OCI-LY7 (cell line): ENCODE results near the gene SUN5. TPM values are rescaled to one million over a fixed set of nuclear protein-coding genes. Genes with fewer than 3 reads are reported as not detected.

ENCODE experiments used
- BruUV-seq: library from RNA; stranded (reverse); fragments of 400-500 nt; replicated peaks from 2 replicates; lab custom pipeline; 2021; lab: Mats Ljungman, UMichigan
- CTCF ChIA-PET: fragments of 300-600 bp; sonication (Branson Sonifier 250); formaldehyde crosslinking; loops from one replicate; lab custom pipeline; 2022; ENCODE audit warnings: antibody characterized with exemption; ENCODE audit not compliant: unreplicated experiment; lab: Charles Lee
- POLR2A ChIA-PET: fragments of 300-600 bp; sonication (Branson Sonifier 250); formaldehyde crosslinking; loops from one replicate; lab custom pipeline; 2022; ENCODE audit warnings: antibody characterized with exemption; lab: Charles Lee
- DNase-seq: peaks from one replicate; pipeline ENCODE4 v3.0.0-alpha.2; 2015; ENCODE audit warnings: low spot score
- H2AFZ ChIP-seq: fragments of 200-600 bp; sonication (generic), shearing (Covaris generic); 2 replicates; pipeline ENCODE4 v1.6.1; 2014; ENCODE audit warnings: mild to moderate bottlenecking, antibody characterized with exemption, low read length, moderate library complexity
- H3K27ac ChIP-seq: fragments of 200-600 bp; sonication (generic); 2 replicates; pipeline ENCODE4 v1.5.1; 2014; ENCODE audit warnings: mixed run types, low read depth, mild to moderate bottlenecking, moderate library complexity, low read length, inconsistent platforms; ENCODE audit not compliant: poor library complexity, severe bottlenecking
- H3K36me3 ChIP-seq: fragments of 200-600 bp; sonication (generic); 2 replicates; pipeline ENCODE4 v1.6.1; 2014; ENCODE audit warnings: mild to moderate bottlenecking, antibody characterized with exemption, low read length, moderate library complexity, mixed read lengths; ENCODE audit not compliant: insufficient read depth
- H3K4me1 ChIP-seq: fragments of 200-600 bp; sonication (generic); 2 replicates; pipeline ENCODE4 v1.5.1; 2014; ENCODE audit warnings: mild to moderate bottlenecking, low read length; ENCODE audit not compliant: insufficient read depth, poor library complexity, severe bottlenecking
- H3K4me2 ChIP-seq: fragments of 200-600 bp; sonication (generic); 2 replicates; pipeline ENCODE4 v1.6.1; 2014; ENCODE audit warnings: mild to moderate bottlenecking, low read length
- H3K4me3 ChIP-seq: fragments of 200-600 bp; sonication (generic); 2 replicates; pipeline ENCODE4 v1.5.1; 2014; ENCODE audit warnings: mild to moderate bottlenecking, low read depth, low read length; ENCODE audit not compliant: poor library complexity, severe bottlenecking
- H3K79me2 ChIP-seq: fragments of 200-600 bp; sonication (generic); 2 replicates; pipeline ENCODE4 v1.6.1; 2016; ENCODE audit warnings: low read depth, mild to moderate bottlenecking, low read length, moderate library complexity, mixed read lengths; ENCODE audit not compliant: insufficient read depth
- H3K9me2 ChIP-seq: fragments of 200-600 bp; sonication (generic); 2 replicates; pipeline ENCODE4 v1.6.1; 2016; ENCODE audit warnings: mild to moderate bottlenecking, low read length, mixed read lengths; ENCODE audit not compliant: insufficient read depth
- H3K9me3 ChIP-seq: fragments of 200-600 bp; sonication (generic); 2 replicates; pipeline ENCODE4 v1.6.1; 2014; ENCODE audit warnings: mild to moderate bottlenecking, mixed run types, low read length, mixed read lengths
- H4K20me1 ChIP-seq: fragments of 200-600 bp; sonication (generic); 2 replicates; pipeline ENCODE4 v1.6.1; 2014; ENCODE audit warnings: mild to moderate bottlenecking, antibody characterized with exemption, low read length, moderate library complexity, mixed read lengths; ENCODE audit not compliant: insufficient read depth
- CTCF ChIP-seq: fragments of 200-600 bp; sonication (generic); conservative IDR thresholded peaks from 2 replicates; pipeline ENCODE4 v1.5.1; 2014; ENCODE audit warnings: mild to moderate bottlenecking, antibody characterized with exemption, low read length, moderate library complexity, mixed read lengths
- EZH2phosphoT487 ChIP-seq: fragments of 200-600 bp; sonication (generic); IDR thresholded peaks from 2 replicates; pipeline ENCODE4 v1.6.1; 2018; ENCODE audit warnings: low read depth, borderline replicate concordance, mild to moderate bottlenecking, mixed run types, antibody characterized with exemption, low read length, moderate library complexity, mixed read lengths
- intact Hi-C: fragments of 100-400 bp; cut with micrococcal nuclease; formaldehyde crosslinking; loops from one replicate; pipeline ENCODE4 v1.10.0; 2022; ENCODE audit not compliant: unreplicated experiment
- total RNA-seq, 2 experiments: library from RNA; depleted of rRNA in 1 of 2; stranded (reverse); fragments of >200 nt in 1 of 2; shearing (Covaris generic) in 1 of 2; gene quantifications; 2 replicates each; pipeline ENCODE4 v1.2.3, GENCODE V29; 2014 to 2022

The SUN5 gene
- total RNA-seq, 2 experiments from 2014 or later = not detected

GRCh38 chr20:32999603-33000250 is 4.5 kb downstream of the SUN5 start:
- no peak for DNase-seq
- Histone ChIP-seq H3K27ac (no peak overlapping the region), H3K4me3 (no peak overlapping the region), H3K36me3 (no peaks in the 10 kb centered on the region), H2AFZ (no peak overlapping the region), H3K4me2 (no peak overlapping the region), H4K20me1 (no peaks in the 10 kb centered on the region), H3K9me2 (no peaks in the 10 kb centered on the region), H3K9me3 (peaks cover under 1% of the 10 kb centered on the region; the same call in 1 of the 2 replicates), H3K79me2 (no peaks in the 10 kb centered on the region), H3K4me1 (no peaks in the 10 kb centered on the region)
- BruUV-seq = no TSS peak
- intact Hi-C loops = no loop called here
- CTCF ChIA-PET = no interaction called here
- POLR2A ChIA-PET = interaction anchor here (0.5 kb wide), 1 partner anchor 89 kb away, joined by 5 read pairs; no protein-coding TSS in a partner anchor
- no peak for TF ChIP-seq CTCF
- no peak for TF ChIP-seq EZH2phosphoT487

- DNase-seq = no peak
- BruUV-seq = no TSS peak
- ChIA-PET CTCF (no interaction called here), POLR2A (no interaction called here)
- H3K4me1 ChIP-seq = no peaks in the 10 kb centered on the region
- no peak overlapping the region for H3K27ac ChIP-seq
- H3K4me2 ChIP-seq = no peak overlapping the region
- no peak overlapping the region for H3K4me3 ChIP-seq
- H3K9me3 ChIP-seq = no peaks in the 10 kb centered on the region
- no peaks in the 10 kb centered on the region for H3K79me2 ChIP-seq
- H3K36me3 ChIP-seq = no peaks in the 10 kb centered on the region
- no peaks in the 10 kb centered on the region for H3K9me2 ChIP-seq
- TF ChIP-seq EZH2phosphoT487 = no peak
- no peak for TF ChIP-seq CTCF
- no peak overlapping the region for H2AFZ ChIP-seq
- intact Hi-C loops = no loop called here
- H4K20me1 ChIP-seq = no peaks in the 10 kb centered on the region
These were observed 6.8 kb downstream of the SUN5 start for GRCh38 chr20:32997431-32997830.

- no peak overlapping the region for H3K4me2 ChIP-seq
- TF ChIP-seq CTCF (peak; percentile 48), EZH2phosphoT487 (no peak)
- no peaks in the 10 kb centered on the region for H3K79me2 ChIP-seq
- H4K20me1 ChIP-seq = no peaks in the 10 kb centered on the region
- no peaks in the 10 kb centered on the region for H3K4me1 ChIP-seq
- ChIA-PET CTCF (no interaction called here), POLR2A (interaction anchor here (0.6 kb wide), 1 partner anchor 1746 kb away, joined by 4 read pairs; no protein-coding TSS in a partner anchor)
- no peak overlapping the region for H3K4me3 ChIP-seq
- no TSS peak for BruUV-seq
- H3K36me3 ChIP-seq = no peaks in the 10 kb centered on the region
- DNase-seq = no peak
- H3K9me3 ChIP-seq = no peaks in the 10 kb centered on the region
- no peak overlapping the region for H2AFZ ChIP-seq
- intact Hi-C loops = no loop called here
- H3K27ac ChIP-seq = no peak overlapping the region
- no peaks in the 10 kb centered on the region for H3K9me2 ChIP-seq
These were observed 8.4 kb downstream of the SUN5 start for GRCh38 chr20:32995802-32996201.
